GM21723 (cell line): Measurements from ENCODE around the gene SPTSSA.
"Not testable (repeated sequence)": the region's sequence is repeated elsewhere in the genome, so short reads cannot be mapped to it uniquely, and the experiment has no call there.

Experiments used
- ATAC-seq: cut with Tn5 transposase; IDR thresholded peaks from one replicate; pipeline ENCODE4 v1.9.1; 2021; ENCODE audit warnings: mild to moderate bottlenecking, moderate library complexity; ENCODE audit not compliant: unreplicated experiment

The SPTSSA gene

DNA sequence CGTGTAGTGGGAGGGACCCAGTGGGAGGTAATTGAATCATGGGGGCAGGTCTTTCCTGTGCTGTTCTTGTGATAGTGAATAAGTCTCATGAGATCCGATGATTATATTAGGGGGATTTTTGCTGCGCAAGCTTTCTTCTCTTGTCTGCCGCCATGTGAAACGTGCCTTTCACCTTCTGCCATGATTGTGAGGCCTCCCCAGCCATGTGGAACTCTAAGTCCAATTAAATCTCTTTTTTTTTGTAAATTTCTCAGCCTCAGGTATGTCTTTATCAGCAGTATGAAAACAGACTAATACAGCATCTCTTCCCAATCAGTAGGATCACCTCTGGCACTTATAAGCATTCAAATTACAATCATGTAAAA is 34.0 kb downstream of the SPTSSA start:
- ATAC-seq, result not testable (repeated sequence)

DNA sequence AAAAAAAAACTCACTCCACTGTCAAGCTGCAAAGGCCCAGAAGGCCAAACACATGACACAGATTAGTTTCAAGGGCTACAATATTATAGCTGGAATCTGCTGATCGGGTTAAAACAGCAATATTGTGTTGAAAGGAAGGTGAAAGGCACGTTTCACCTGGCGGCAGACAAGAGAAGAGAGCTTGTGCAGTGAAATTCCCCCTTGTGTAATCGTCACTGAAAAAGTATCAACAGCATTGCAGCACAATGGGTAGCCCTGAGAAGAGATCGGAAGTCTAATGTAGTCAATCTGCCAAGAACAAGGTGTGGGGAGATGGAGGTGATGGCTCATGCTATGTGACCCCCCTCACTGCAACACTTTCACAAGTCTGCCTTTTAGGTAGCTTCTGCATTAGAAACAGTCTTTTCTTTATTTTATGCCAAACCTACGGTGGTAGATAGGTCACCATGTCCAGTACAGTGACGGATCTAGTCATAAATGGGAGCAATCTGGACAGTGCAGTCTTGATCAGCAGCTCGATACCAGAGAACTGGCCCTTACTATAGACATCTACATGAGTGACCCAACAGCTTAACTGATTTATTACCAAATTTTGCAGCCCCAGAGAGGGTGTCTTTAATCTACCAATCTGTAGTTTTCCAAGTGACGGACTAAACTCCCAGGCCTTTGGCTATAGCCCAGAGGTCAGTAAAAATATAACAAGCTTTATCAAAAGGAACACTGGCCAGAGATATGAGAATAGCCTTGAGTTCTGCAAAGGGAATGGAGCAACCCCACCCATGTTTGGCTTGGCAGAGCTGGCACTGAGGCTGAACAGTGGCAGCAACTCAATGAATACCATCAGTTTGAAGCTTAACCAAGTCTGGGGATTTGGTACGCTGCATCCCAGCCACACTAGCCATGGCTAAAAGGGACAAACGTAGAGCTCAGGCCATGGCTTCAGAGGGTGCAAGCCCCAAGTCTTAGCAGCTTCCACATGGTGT is 35.4 kb downstream of the SPTSSA start:
- no peak for ATAC-seq

DNA sequence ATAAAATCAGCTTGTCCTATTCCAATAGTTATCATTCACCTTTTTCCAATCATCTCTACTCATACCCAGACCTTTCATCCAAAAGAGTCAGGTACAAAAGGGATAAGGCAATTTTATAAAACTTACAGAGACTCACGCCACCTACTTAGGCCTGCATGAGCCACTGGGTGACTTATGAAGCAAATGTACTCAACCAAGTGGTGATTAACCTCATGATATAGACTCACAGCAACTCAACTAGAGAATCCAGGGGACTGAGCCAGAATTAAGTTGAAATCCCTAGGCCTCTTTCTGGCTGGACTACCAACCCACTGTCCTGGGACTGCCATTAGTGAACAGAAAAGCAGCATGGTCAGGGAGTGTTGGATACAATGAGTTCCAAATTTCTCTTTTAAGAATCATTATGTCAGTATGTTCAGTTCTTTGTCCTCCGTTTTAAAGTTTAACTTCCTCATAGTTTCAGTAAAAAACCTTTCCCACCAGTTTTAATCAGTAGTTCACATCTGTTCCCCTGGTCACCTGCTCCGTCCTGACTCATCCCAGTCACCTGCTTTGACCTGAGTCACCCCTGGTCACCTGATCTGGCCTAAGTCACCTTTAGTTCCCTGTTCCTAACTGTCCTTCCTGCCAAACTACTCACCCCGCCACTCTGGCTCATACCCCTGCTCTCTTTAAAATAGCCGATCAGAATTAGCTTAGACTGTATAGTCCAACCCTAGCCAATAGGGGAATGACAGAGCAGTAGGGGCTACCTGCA is 36.8 kb downstream of the SPTSSA start:
- no peak for ATAC-seq

DNA sequence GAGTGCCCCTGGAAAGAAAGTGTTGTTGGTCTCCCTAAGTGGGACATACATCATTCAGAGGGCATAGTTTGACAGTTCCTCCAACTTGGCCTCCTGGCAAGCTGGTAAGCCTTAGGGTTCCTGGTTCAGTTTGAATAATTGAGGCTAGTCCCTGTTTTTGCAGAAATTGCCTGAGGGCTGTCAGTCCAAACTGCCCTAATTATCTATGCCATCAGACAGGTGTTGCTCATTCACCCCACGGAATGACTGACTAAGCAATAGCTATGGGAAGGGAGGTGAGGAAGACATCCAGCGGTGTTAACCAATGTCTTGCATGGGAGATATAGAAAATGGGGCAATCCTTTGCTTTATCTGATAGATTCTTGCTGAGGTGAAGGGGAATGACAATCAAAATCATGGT is 37.6 kb downstream of the SPTSSA start:
- ATAC-seq, result no peak

DNA sequence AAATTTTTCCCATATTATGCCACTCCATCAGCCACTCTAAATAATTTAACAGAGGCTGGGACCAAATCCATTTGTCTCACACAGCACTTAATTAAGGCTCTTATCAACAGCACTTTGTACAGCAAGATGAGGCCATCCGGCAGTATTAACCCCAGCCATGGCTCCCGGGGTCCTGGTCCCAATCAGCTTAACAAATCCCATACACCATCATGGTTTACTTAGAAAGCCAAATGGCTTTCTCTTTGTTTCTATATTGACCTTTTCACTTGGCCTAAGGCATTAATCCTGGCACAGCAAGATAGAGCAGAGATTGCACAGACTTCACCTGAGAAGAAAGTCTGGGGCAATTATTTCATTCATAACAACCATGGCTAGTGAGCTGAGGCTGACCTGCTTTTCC is 38.6 kb downstream of the SPTSSA start:
- no peak for ATAC-seq

DNA sequence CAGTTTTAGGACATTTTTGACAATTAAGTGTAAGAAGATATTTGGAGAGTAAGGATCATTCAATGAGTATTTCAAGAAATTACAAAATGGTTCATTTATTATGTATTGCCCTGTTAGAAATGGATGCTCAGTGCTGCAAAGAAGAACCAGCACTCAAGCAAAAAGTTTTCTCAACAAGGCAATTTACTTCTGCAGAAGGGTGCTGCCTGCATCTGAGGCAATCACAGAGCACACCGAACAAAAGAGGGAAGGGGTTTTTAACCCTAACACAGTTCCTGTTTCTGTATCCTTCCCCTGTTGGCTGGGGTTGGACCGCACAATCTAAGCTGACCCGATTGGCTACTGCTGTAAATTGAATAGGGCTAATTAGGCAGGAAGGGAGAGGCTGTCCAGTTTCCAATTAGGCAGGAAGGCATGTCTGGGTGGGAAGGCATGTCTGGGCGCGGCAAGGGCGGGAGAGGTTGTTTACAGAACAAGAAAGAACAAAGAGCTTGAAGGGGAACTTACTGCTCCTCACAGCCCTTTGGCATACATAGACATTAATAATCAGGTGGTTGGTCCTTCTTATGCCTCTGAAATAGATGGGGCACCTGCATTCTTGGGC is 41.4 kb downstream of the SPTSSA start:
- no peak for ATAC-seq

DNA sequence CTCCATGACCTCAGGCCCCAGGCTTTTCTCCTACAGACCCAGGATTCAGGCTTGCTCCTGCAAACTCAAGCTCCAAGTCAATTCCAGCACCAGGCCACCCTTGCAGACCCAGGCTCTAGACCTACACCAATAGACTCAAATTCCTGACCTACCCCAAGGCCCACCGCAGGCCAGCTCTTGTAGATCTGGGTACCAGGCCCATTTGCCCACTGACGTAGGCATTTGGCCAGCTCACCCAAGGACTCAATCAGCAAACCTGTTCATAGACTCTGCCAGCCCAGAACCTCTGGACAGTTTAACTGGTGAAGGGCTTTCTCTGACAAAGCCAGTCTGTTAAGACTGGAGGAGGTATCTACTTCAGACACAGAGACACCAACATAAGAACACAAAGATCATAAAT is 52.3 kb downstream of the SPTSSA start:
- no peak for ATAC-seq

DNA sequence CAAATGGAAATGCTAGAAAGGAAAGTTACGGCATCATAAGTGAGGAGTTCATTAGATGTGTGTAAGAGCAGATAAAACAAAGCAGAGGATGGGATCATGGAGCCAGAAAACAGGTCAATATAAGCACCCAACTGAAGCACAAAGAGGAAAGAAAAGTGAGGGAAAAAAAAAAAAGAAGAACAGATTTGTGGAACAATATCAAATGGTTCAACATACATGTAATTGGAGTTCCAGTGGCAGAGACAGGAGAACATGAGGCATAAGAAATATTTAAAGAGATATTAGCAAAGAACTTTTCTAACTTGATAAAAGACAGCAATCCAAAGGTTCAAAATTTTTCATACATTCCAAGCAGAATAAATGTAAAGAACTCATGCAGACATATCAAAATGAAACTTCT is 54.1 kb downstream of the SPTSSA start:
- ATAC-seq, result no peak

DNA sequence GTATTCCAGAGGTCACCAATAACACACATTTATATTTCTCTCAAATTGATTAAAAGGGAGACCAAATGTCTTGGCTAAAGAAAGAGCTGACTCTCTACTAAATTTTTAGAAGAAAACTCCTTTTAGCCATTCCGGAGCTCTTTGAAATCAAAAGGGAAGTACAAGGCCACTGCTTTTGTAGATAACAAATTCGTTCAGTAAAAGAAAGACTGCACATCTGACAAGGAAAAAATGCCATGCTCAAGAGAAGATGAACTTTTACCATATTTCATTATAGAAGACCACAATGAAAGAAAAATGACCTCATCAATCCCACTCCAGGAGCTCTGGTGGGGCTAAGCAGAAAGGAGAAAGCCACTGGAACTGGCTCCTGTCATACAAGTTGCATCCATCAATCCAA is 57.6 kb downstream of the SPTSSA start:
- ATAC-seq, result no peak

DNA sequence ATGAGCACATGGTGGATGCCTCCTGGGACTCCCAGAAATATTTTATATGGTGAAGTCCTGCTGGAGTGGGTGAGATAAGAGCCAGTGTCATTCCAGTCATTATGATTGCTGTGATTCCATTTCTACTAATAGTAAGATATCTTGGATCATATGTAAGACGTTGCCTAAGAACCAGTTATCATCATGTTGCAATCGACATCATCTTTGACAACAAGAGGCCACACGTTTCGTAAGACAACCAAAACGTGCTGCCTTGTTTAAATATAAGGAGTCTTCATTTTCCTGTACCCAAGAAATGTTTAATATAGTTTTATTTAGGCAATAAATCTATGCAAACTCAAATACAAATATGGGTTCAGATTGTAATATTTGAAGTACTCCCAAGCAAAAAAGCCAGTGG is 58.4 kb downstream of the SPTSSA start:
- no peak for ATAC-seq

DNA sequence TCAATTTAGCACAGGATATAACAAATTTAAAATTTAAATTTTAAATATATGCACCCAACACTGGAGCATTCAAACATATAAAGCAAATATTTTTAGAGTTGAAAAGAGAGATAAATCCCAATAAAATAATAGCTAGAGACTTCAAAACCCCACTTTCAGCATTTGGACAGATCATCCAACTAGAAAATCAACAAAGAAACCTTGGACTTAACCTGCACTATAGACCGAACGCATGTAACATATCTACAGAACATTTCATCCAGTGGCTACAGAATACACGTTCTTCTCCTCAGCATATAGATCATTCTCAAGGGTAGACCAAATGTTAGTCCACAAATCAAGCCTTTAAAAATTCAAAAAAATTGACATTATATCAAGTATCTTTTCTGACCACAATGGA is 64.0 kb downstream of the SPTSSA start:
- ATAC-seq, result no peak

DNA sequence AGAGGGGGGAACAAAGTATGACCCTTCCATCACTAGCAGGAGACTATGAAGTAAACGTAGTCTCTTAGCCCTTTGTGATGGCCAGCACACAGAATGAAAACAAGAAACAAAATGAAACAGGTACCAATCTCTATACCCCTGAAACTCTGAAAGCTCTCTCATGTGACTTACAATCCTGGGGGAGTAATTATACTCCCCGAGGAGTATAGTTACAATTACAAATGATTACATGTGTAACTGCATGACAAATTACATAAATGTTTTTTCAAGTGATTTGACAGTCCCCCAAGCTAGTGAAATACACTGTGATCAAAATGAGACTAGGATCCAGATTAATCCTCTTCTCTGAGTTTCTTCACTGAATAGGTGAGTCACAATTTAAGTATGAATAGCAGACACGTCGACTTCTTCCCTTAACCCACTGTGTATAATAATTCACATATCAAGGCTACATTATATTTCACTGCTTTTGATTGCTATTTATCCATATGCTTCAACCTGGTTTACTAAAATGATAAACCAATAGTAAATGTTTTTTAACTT is 74.0 kb downstream of the SPTSSA start:
- no peak for ATAC-seq

DNA sequence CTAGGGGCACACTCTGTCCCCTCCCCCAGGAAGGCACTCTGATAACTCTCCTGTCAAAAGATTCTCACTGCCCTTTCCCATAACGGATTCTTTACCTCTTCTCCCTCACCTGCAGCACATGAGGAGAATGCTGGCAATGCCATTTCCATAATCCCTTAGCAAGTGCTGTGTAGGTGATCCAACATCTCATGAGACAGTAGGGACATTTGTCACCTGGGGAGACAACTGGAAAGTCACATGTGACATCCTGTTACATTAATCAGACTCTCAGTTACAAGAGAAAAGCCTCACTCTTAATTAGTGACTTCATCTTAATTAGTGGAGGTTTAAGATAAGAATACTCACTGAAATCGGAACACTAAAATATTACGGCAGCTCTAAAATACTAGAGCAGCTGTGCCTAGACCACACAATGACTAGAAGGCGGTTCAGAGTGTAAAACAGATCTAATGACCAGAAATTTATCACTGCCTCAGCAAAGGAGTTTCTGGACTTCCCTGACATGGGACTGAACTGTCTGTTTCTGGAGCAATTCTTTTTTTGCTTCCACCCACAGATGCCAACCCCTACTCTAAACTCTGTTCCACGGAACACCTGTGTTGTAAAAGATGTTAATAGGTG is 75.1 kb downstream of the SPTSSA start:
- ATAC-seq, result no peak

DNA sequence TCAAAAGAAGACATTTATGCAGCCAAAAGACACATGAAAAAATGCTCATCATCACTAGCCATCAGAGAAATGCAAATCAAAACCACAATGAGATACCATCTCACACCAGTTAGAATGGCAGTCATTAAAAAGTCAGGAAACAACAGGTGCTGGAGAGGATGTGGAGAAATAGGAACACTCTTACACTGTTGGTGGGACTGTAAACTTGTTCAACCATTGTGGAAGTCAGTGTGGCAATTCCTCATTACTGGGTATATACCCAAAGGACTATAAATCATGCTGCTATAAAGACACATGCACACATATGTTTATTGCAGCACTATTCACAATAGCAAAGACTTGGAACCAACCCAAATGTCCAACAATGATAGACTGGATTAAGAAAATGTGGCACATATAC is 76.2 kb downstream of the SPTSSA start:
- not testable (repeated sequence) for ATAC-seq

DNA sequence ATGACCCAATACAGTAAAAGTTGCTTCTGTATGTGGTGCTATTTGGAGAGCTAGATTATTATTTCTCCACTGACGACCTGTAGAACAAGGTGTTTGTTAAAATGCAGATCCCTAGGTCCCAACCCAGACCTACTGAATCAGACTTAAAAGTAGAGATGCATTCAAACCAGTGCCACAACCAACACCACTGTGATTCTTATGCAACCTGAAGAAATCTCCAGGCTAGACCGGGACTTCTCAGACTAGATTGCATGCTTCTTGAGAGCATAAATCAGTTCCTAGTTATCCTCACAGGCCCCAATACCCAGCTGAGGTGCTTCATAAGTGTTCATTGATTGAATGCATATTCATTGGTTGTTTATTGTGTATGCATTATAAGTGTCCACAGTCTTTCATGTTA is 78.2 kb downstream of the SPTSSA start:
- ATAC-seq, result no peak
